Lung (tissue), 12 donors: ENCODE data around the gene TPP2. TPM values are rescaled to one million over a fixed set of nuclear protein-coding genes. Genes with fewer than 3 reads are reported as not detected.

ENCODE experiments used
- ATAC-seq: fragments of 200-7000 bp; cut with Tn5 transposase; one replicate; pipeline ENCODE4 v1.9.1; 2020; ENCODE audit warnings: moderate number of reproducible peaks; ENCODE audit not compliant: insufficient read depth, low FRiP score
- DNase-seq, 3 donors: peaks; one replicate each; pipeline ENCODE4 v3.0.0-alpha.2; 2013 to 2017
- H3K27ac ChIP-seq, 2 donors: one replicate each; pipeline ENCODE4 v1.5.1; 2013; ENCODE audit warnings: mild to moderate bottlenecking in 2 of 2, moderate library complexity in 2 of 2, control low read depth in 1 of 2, inconsistent platforms in 1 of 2, low read depth in 1 of 2, low read length in 1 of 2
- H3K27me3 ChIP-seq, 3 donors: one replicate each; pipeline ENCODE4 v1.5.1; 2013; ENCODE audit warnings: low read length in 2 of 3; ENCODE audit not compliant: control insufficient read depth in 3 of 3, insufficient read depth in 3 of 3
- H3K36me3 ChIP-seq, 4 donors: one replicate each; pipeline ENCODE4 v1.5.1; 2013; ENCODE audit warnings: low read length in 4 of 4, mild to moderate bottlenecking in 1 of 4, moderate library complexity in 1 of 4; ENCODE audit not compliant: control insufficient read depth in 4 of 4, insufficient read depth in 4 of 4
- H3K4me1 ChIP-seq, 5 donors: one replicate each; pipeline ENCODE4 v1.5.1; 2013; ENCODE audit warnings: low read length in 5 of 5, mild to moderate bottlenecking in 2 of 5, moderate library complexity in 1 of 5; ENCODE audit not compliant: control insufficient read depth in 5 of 5, insufficient read depth in 5 of 5
- H3K4me3 ChIP-seq: one replicate; pipeline ENCODE4 v1.5.1; 2013; ENCODE audit warnings: mild to moderate bottlenecking, control low read depth, moderate library complexity
- H3K9ac ChIP-seq, 2 donors: one replicate each; pipeline ENCODE4 v1.5.1; 2013; ENCODE audit warnings: low read length in 2 of 2, control low read depth in 1 of 2; ENCODE audit not compliant: insufficient read depth in 1 of 2
- H3K9me3 ChIP-seq, 4 donors: one replicate each; pipeline ENCODE4 v1.5.1; 2013; ENCODE audit warnings: low read length in 3 of 4, mild to moderate bottlenecking in 1 of 4, moderate library complexity in 1 of 4; ENCODE audit not compliant: control insufficient read depth in 4 of 4, insufficient read depth in 3 of 4
- CTCF ChIP-seq: IDR thresholded peaks from 2 replicates; pipeline ENCODE4 v1.5.1; 2012; ENCODE audit warnings: mild to moderate bottlenecking; ENCODE audit errors: control extremely low read depth, extremely low read depth
- WGBS, 2 donors: extraction: QIAGEN DNeasy Blood & Tissue Kit; methylation state at CpG; one replicate each; pipeline ENCODE4 v1.1.7; 2013; 5-methylcytosine and 5-hydroxymethylcytosine counted together
- polyA plus RNA-seq, 2 donors: library from polyadenylated mRNA; stranded (reverse); fragments of 200-250 nt; gene quantifications; one replicate each; pipeline ENCODE4 v1.2.1, GENCODE V29; 2013
- total RNA-seq, 2 donors: library from RNA; depleted of rRNA in 1 of 2; stranded (reverse); fragments of >200 nt in 1 of 2; gene quantifications; one replicate each; pipeline ENCODE4 v1.2.1, GENCODE V29; 2014 to 2021
- donor health status: control.
- donor health status: control.
- donor health status: Bipolar disorder and iron deficiency.
- donor health status: healthy.
- donor health status: DM: yes; HTN: yes; CAD: no.

TPP2 gene
- total and polyA plus RNA-seq, 4 donors = 19.9 to 78.8 (median 29.8) TPM

- peaks cover 0 to 4% (median under 1%) of the 10 kb centered on the region in 4 donors for H3K9me3 ChIP-seq
- no peak overlapping the region for H3K4me3 ChIP-seq
- H3K4me1 ChIP-seq = peaks cover 0 to 5% (median 3%) of the 10 kb centered on the region in 5 donors
- no peak for TF ChIP-seq CTCF
- H3K36me3 ChIP-seq = no peaks in the 10 kb centered on the region
- H3K9ac ChIP-seq = no peak overlapping the region
- no peak overlapping the region for H3K27ac ChIP-seq
- H3K27me3 ChIP-seq = peaks cover 0 to 2% (median 0%) of the 10 kb centered on the region in 3 donors
- 91 to 94% methylated on average over 6 of the region's 6 CpGs for WGBS, 2 donors
- no peak for DNase-seq
- no peak for ATAC-seq
Observed at GRCh38 chr13:102697264-102697663, 100.5 kb downstream of the TPP2 start.

- no peak for DNase-seq
- ATAC-seq = no peak
- Histone ChIP-seq H3K36me3 (no peaks in the 10 kb centered on the region), H3K27ac (no peak overlapping the region), H3K4me3 (no peak overlapping the region), H3K27me3 (peaks cover 0 to 2% (median 0%) of the 10 kb centered on the region in 3 donors), H3K9ac (no peak overlapping the region), H3K4me1 (peaks cover 0 to 6% (median 5%) of the 10 kb centered on the region in 5 donors), H3K9me3 (peaks cover 0 to 4% (median under 1%) of the 10 kb centered on the region in 4 donors)
- WGBS, 2 donors = 84 to 90% methylated on average over 8 of the region's 8 CpGs
- TF ChIP-seq CTCF = no peak
Observed at GRCh38 chr13:102697929-102698648, 101.3 kb downstream of the TPP2 start.

GRCh38 chr13:102698649-102698980, 101.8 kb downstream of the TPP2 start:
- WGBS, 2 donors = 95 to 97% methylated on average over 2 of the region's 2 CpGs
- H3K4me3 ChIP-seq = no peak overlapping the region
- H3K36me3 ChIP-seq = no peaks in the 10 kb centered on the region
- H3K27ac ChIP-seq = no peak overlapping the region
- H3K4me1 ChIP-seq = peaks cover 0 to 8% (median 3%) of the 10 kb centered on the region in 5 donors
- no peak overlapping the region for H3K9ac ChIP-seq
- TF ChIP-seq CTCF = no peak
- H3K9me3 ChIP-seq = peaks cover 0 to 4% (median under 1%) of the 10 kb centered on the region in 4 donors
- DNase-seq (no peak), ATAC-seq (no peak)
- peaks cover 0 to 2% (median 0%) of the 10 kb centered on the region in 3 donors for H3K27me3 ChIP-seq
